Sigmoid colon (tissue), 4 donors: ENCODE measurements around the gene CEP85L.

Experiments
- CTCF ChIP-seq, 4 experiments: fragments of 450-650 bp in 3 of 4; fragments of 200-600 bp in 1 of 4; IDR thresholded peaks; one replicate each; pipeline ENCODE4 v1.5.1; 2016 to 2019; ENCODE audit warnings: antibody characterized with exemption in 4 of 4, mild to moderate bottlenecking in 3 of 4, moderate library complexity in 2 of 4
- POLR2AphosphoS5 ChIP-seq, 4 donors: sonication (generic); formaldehyde crosslinking; IDR thresholded peaks; one replicate each; pipeline ENCODE4 v1.6.1; 2017; ENCODE audit warnings: antibody characterized with exemption in 4 of 4

- no peak for TF ChIP-seq CTCF (IDR thresholded peaks at IDR 0.05)
- TF ChIP-seq POLR2AphosphoS5 (IDR thresholded peaks at IDR 0.05), result no peak
Measured at GRCh38 chr6:118542184-118542952, 109.0 kb downstream of the CEP85L start.
